ENCODE measurements around the gene CRYBG3. TPM values are rescaled to one million over a fixed set of nuclear protein-coding genes. Genes with fewer than 3 reads are reported as not detected.

The CRYBG3 gene
- total RNA-seq, 1 experiment from 2014 or later, result 17.2 TPM

- Histone ChIP-seq H3K9me3 (ENCODE audit: insufficient read depth, low read depth) (no peaks in the 10 kb centered on the region), H3K4me3 (peak overlapping the region; percentile 36; the same call in 1 of the 2 replicates), H4K20me1 (ENCODE audit: insufficient read depth) (no peaks in the 10 kb centered on the region), H3K27ac (peak overlapping the region; percentile 91), H2AFZ (no peak overlapping the region), H3K4me2 (peak overlapping the region; percentile 79), H3F3A (ENCODE audit: insufficient read depth, low read depth) (peaks cover 23% of the 10 kb centered on the region), H3K9me2 (ENCODE audit: insufficient read depth) (no peaks in the 10 kb centered on the region), H3K36me3 (ENCODE audit: low read depth) (peaks cover 55% of the 10 kb centered on the region), H3K27me3 (ENCODE audit: insufficient read depth, low read depth) (no peaks in the 10 kb centered on the region), H3K4me1 (replicated peaks; ENCODE audit: insufficient read depth) (peaks cover 43% of the 10 kb centered on the region), H3K79me2 (ENCODE audit: low read depth) (peaks cover 12% of the 10 kb centered on the region; the same call in 1 of the 2 replicates)
- ChIA-PET CTCF (interaction anchor here (0.7 kb wide), 1 partner anchor 139 kb away, joined by 3 read pairs; no protein-coding TSS in a partner anchor), POLR2A (ENCODE audit: unreplicated experiment) (interaction anchor here (0.7 to 0.8 kb wide), 3 partner anchors 19 to 929 kb away, joined by 3 to 7 read pairs (median 6); partner anchors contain the start of gene CRYBG3)
- TF ChIP-seq CTCF (conservative IDR thresholded peaks at IDR 0.05) (no peak), EZH2 (IDR thresholded peaks at IDR 0.05; ENCODE audit: low read depth) (no peak)
- no TSS peak for BruUV-seq (replicated peaks)
- intact Hi-C loops (cut with micrococcal nuclease; ENCODE audit: unreplicated experiment), result loop anchor here (1.0 to 5.0 kb wide), 3 partner anchors 18 to 71 kb away; no protein-coding TSS in a partner anchor
- DNase-seq, result peak; percentile 69 to 98
These were observed 131.1 kb downstream of the CRYBG3 start for GRCh38 chr3:97952872-97953271.

- Histone ChIP-seq H3K9me3 (ENCODE audit: insufficient read depth, low read depth) (no peaks in the 10 kb centered on the region), H3K36me3 (ENCODE audit: low read depth) (peaks cover 49% of the 10 kb centered on the region), H3K4me1 (replicated peaks; ENCODE audit: insufficient read depth) (peaks cover 50% of the 10 kb centered on the region), H3K9me2 (ENCODE audit: insufficient read depth) (no peaks in the 10 kb centered on the region), H3F3A (ENCODE audit: insufficient read depth, low read depth) (peaks cover 23% of the 10 kb centered on the region), H3K27ac (no peak overlapping the region), H3K4me2 (no peak overlapping the region), H2AFZ (no peak overlapping the region), H3K79me2 (ENCODE audit: low read depth) (peaks cover 12% of the 10 kb centered on the region; the same call in 1 of the 2 replicates), H3K4me3 (no peak overlapping the region), H4K20me1 (ENCODE audit: insufficient read depth) (no peaks in the 10 kb centered on the region), H3K27me3 (ENCODE audit: insufficient read depth, low read depth) (no peaks in the 10 kb centered on the region)
- intact Hi-C loops (cut with micrococcal nuclease; ENCODE audit: unreplicated experiment), result loop anchor here (5.0 kb wide), 2 partner anchors 68 to 72 kb away; no protein-coding TSS in a partner anchor
- no peak for DNase-seq
- TF ChIP-seq CTCF (conservative IDR thresholded peaks at IDR 0.05) (no peak), EZH2 (IDR thresholded peaks at IDR 0.05; ENCODE audit: low read depth) (no peak)
- BruUV-seq (replicated peaks), result no TSS peak
- POLR2A ChIA-PET (ENCODE audit: unreplicated experiment), result no interaction called here
- CTCF ChIA-PET, result no interaction called here
These were observed 132.5 kb downstream of the CRYBG3 start for GRCh38 chr3:97954228-97954827.

GRCh38 chr3:97956051-97956450 lies 134.2 kb downstream of the CRYBG3 start:
- POLR2A ChIA-PET (ENCODE audit: unreplicated experiment), result no interaction called here
- CTCF ChIA-PET, result no interaction called here
- H3K4me1 ChIP-seq (replicated peaks; ENCODE audit: insufficient read depth), result peaks cover 48% of the 10 kb centered on the region
- H3K4me3 ChIP-seq, result no peak overlapping the region
- peaks cover 23% of the 10 kb centered on the region for H3F3A ChIP-seq (ENCODE audit: insufficient read depth, low read depth)
- no peaks in the 10 kb centered on the region for H3K27me3 ChIP-seq (ENCODE audit: insufficient read depth, low read depth)
- H3K4me2 ChIP-seq, result peak overlapping the region; percentile 14; the same call in 1 of the 2 replicates
- 0 out of 2 replicates have a peak, but pooled peaks cover under 1% of the 10 kb centered on the region for H4K20me1 ChIP-seq (ENCODE audit: insufficient read depth)
- H3K27ac ChIP-seq, result no peak overlapping the region
- H3K79me2 ChIP-seq (ENCODE audit: low read depth), result peaks cover 11% of the 10 kb centered on the region; the same call in 1 of the 2 replicates
- H3K36me3 ChIP-seq (ENCODE audit: low read depth), result peaks cover 43% of the 10 kb centered on the region
- H3K9me2 ChIP-seq (ENCODE audit: insufficient read depth), result no peaks in the 10 kb centered on the region
- no peak for TF ChIP-seq CTCF (conservative IDR thresholded peaks at IDR 0.05)
- TF ChIP-seq EZH2 (IDR thresholded peaks at IDR 0.05; ENCODE audit: low read depth), result no peak
- H2AFZ ChIP-seq, result no peak overlapping the region
- DNase-seq, result peak in 1 of 2 experiments; percentile 68
- intact Hi-C loops (cut with micrococcal nuclease; ENCODE audit: unreplicated experiment), result no loop called here
- no peaks in the 10 kb centered on the region for H3K9me3 ChIP-seq (ENCODE audit: insufficient read depth, low read depth)
- BruUV-seq (replicated peaks), result no TSS peak
